Measurements from ENCODE around the gene PRKAR1A.
"Not testable (repeated sequence)": the region's sequence is repeated elsewhere in the genome, so short reads cannot be mapped to it uniquely, and the experiment has no call there.

DNA sequence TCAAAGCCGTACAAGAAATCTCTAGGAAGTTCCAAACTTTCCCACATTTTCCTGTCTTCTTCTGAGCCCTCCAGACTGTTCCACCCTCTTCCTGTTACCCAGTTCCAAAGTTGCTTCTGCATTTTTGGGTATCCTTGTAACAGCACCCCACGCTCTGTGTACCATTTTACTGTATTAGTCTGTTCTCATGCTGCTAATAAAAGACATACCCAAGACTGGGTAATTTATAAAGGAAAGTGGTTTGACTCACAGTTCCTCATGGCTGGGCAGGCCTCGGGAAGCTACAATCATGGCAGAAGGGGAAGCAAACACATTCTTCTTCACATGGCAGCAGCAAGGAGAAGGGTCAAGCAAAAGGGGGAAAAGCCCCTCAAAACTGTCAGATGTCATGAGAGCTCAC lies 6.8 kb downstream of the PRKAR1A start:
- TF ChIP-seq FOXM1 (IDR thresholded peaks at IDR 0.05; ENCODE audit: borderline replicate concordance); ELF4 (IDR thresholded peaks at IDR 0.05); HDGF (IDR thresholded peaks at IDR 0.05; ENCODE audit: borderline replicate concordance); FOXK2 (IDR thresholded peaks at IDR 0.05); SP1 (IDR thresholded peaks at IDR 0.05); ZNF384 (IDR thresholded peaks at IDR 0.05); FOXA1 (IDR thresholded peaks at IDR 0.05); L3MBTL2 (conservative IDR thresholded peaks at IDR 0.05): not testable (repeated sequence)
